ENCODE results near the gene TNPO1.

GRCh38 chr5:72906806-72907205 lies 90.3 kb downstream of the TNPO1 start:
- TF ChIP-seq SREBF1 (IDR thresholded peaks at IDR 0.05; ENCODE audit: low read length) (no peak), CTCF (IDR thresholded peaks at IDR 0.05 in 2 of 3, conservative IDR thresholded peaks at IDR 0.05 in 1 of 3; ENCODE audit: control insufficient read depth in 2 of 3, extremely low read depth in 1 of 3, insufficient read depth in 1 of 3, low read depth in 3 of 3, low read length in 3 of 3) (no peak), ELK1 (IDR thresholded peaks at IDR 0.05; ENCODE audit: low read depth, low read length) (no peak), GABPA (IDR thresholded peaks at IDR 0.05; ENCODE audit: low read depth) (no peak), SRF (IDR thresholded peaks at IDR 0.05; ENCODE audit: low read depth in 2 of 2, low read length in 2 of 2) (no peak), BRCA1 (IDR thresholded peaks at IDR 0.05; ENCODE audit: low read depth, low read length) (no peak), EZH2 (IDR thresholded peaks at IDR 0.05; ENCODE audit: borderline replicate concordance, control insufficient read depth, low read depth, low read length) (no peak), POLR2AphosphoS5 (IDR thresholded peaks at IDR 0.05; ENCODE audit: low read length) (no peak), IRF5 (IDR thresholded peaks at IDR 0.05; ENCODE audit: borderline replicate concordance) (no peak), PBX3 (IDR thresholded peaks at IDR 0.05; ENCODE audit: insufficient replicate concordance, low read depth, low read length) (no peak), NRF1 (conservative IDR thresholded peaks at IDR 0.05; ENCODE audit: low read depth, low read length) (no peak), POLR2A (IDR thresholded peaks at IDR 0.05; ENCODE audit: low read depth, low read length) (no peak), KAT2A (conservative IDR thresholded peaks at IDR 0.05; ENCODE audit: control insufficient read depth, low read depth, low read length) (no peak)

Measured in GM12878 (cell line).